ENCODE results near the gene ENDOU. TPM values are rescaled to one million over a fixed set of nuclear protein-coding genes. Genes with fewer than 3 reads are reported as not detected.

Gene ENDOU
- total RNA-seq, 1 experiment from 2014 or later: not detected

- intact Hi-C loops (cut with micrococcal nuclease): no loop called here
- TF ChIP-seq CTCF (IDR thresholded peaks at IDR 0.05; ENCODE audit: unreplicated experiment): no peak
- H3K9me3 Mint-ChIP-seq (ENCODE audit: unreplicated experiment): no peaks in the 10 kb centered on the region
- no TSS peak for BruUV-seq (replicated peaks)
- H3K4me1 Mint-ChIP-seq (ENCODE audit: insufficient read depth, unreplicated experiment): peaks cover 32% of the 10 kb centered on the region
- no peak for DNase-seq (ENCODE audit: unreplicated experiment)
- POLR2A ChIA-PET: interaction anchor here (0.9 to 3.0 kb wide), 7 partner anchors 8 to 74 kb away, joined by 3 to 22 read pairs (median 4); partner anchors contain the start of gene SLC48A1
- H3K27me3 Mint-ChIP-seq (ENCODE audit: insufficient read depth, unreplicated experiment): no peaks in the 10 kb centered on the region
- CTCF ChIA-PET: interaction anchor here (0.6 to 14.4 kb wide), 8 partner anchors 8 to 75 kb away, joined by 3 to 262 read pairs (median 8); partner anchors contain the start of gene SLC48A1
- H3K27ac Mint-ChIP-seq (ENCODE audit: low read depth, unreplicated experiment): no peak overlapping the region
- H3K4me3 Mint-ChIP-seq (ENCODE audit: unreplicated experiment): no peak overlapping the region
- peaks cover 6% of the 10 kb centered on the region for H3K36me3 Mint-ChIP-seq (ENCODE audit: insufficient read depth, unreplicated experiment)
These were observed 29.6 kb upstream of the ENDOU start for GRCh38 chr12:47754881-47755280.

DNA sequence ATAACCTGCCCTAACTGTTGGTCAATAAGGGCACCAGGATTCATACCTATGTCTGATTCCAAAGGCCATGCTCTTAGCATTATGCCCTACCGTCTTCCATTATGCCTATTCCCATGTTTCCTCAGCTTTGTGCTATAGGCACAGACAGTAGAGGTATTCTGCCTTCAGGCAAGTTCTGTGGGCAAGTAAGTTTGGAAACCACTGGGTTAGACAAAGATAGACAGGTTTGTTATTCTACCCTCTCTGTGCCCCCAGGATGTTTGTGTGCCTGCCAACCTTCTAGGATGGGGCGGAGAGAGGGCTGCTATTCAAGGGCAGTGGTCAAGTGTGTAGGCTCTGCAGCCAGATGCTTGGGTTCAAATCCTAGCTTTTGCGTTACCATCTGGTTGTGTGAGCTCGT lies 28.8 kb upstream of the ENDOU start:
- H3K4me1 Mint-ChIP-seq (ENCODE audit: insufficient read depth, unreplicated experiment): peaks cover 32% of the 10 kb centered on the region
- intact Hi-C loops (cut with micrococcal nuclease): no loop called here

DNA sequence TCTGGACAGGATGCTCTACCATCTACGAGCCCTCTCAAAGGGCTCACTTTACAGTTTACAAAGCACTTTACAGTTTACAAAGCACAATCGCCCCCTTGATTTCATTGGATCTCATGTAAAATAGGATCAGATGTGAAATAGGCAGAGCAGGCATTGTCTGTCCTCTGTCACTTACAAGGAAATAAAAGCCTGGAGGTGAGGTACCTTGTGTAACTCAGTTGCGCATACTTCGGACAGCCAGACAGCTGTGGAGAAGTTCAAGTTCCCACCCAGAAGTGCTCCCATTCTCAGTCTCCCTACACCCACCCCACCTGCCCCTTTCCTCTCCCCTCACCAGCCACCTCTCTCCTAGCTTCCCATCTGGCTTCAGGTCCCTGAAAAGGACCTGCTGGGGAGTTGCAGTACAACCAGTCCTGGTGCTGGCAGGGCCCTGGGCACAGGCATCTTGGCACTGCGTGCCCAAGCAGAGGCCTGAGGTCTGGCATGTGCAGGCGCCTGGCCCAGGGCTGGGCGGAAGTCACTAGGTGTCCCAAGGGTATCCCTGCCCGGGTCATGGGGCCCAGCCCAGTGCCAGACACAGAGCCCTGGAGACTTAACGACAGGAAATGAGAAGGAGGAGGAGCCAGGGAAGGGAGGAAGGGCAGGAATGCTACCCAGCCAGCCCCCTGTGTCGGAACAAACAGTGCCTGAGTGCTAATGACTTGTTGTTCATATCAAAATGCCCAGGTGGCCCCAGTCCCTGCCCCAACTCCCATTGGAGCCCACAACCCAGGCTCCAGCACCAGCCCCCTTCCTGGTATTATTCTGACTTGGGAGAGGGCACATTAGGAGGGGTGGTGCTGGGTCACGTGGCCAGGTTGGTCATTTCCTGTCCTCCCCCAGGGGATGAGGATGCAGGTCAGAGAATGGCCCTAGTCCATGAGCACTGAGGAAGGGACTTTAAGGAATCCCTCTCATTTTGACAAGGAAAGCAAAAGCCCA lies 28.0 kb upstream of the ENDOU start:
- no peaks in the 10 kb centered on the region for H3K27me3 Mint-ChIP-seq (ENCODE audit: insufficient read depth, unreplicated experiment)
- peaks cover 32% of the 10 kb centered on the region for H3K4me1 Mint-ChIP-seq (ENCODE audit: insufficient read depth, unreplicated experiment)
- BruUV-seq (replicated peaks): TSS peak; percentile 50
- intact Hi-C loops (cut with micrococcal nuclease): no loop called here
- H3K36me3 Mint-ChIP-seq (ENCODE audit: insufficient read depth, unreplicated experiment): peaks cover 6% of the 10 kb centered on the region
- no peaks in the 10 kb centered on the region for H3K9me3 Mint-ChIP-seq (ENCODE audit: unreplicated experiment)
- ChIA-PET POLR2A (interaction anchor here (0.6 to 4.6 kb wide), 10 partner anchors 10 to 1097 kb away, joined by 3 to 22 read pairs (median 4); partner anchors contain the start of gene SLC48A1), CTCF (interaction anchor here (0.6 to 14.4 kb wide), 7 partner anchors 10 to 86 kb away, joined by 3 to 262 read pairs (median 5); partner anchors contain the start of gene SLC48A1)
- peak overlapping the region; percentile 89 for H3K27ac Mint-ChIP-seq (ENCODE audit: low read depth, unreplicated experiment)
- no peak for TF ChIP-seq CTCF (IDR thresholded peaks at IDR 0.05; ENCODE audit: unreplicated experiment)
- DNase-seq (ENCODE audit: unreplicated experiment): peak; percentile 76
- H3K4me3 Mint-ChIP-seq (ENCODE audit: unreplicated experiment): peak overlapping the region; percentile 35

More for the DNA sequence above, 28.8 kb upstream of the ENDOU start:
- TSS peak; percentile 83 for BruUV-seq (replicated peaks)
- no peaks in the 10 kb centered on the region for H3K9me3 Mint-ChIP-seq (ENCODE audit: unreplicated experiment)
- ChIA-PET CTCF (interaction anchor here (0.7 to 14.4 kb wide), 6 partner anchors 9 to 149 kb away, joined by 3 to 262 read pairs (median 6); partner anchors contain the start of gene SLC48A1), POLR2A (interaction anchor here (0.6 to 4.6 kb wide), 9 partner anchors 9 to 1096 kb away, joined by 3 to 22 read pairs (median 4); partner anchors contain the start of gene SLC48A1)
- H3K27me3 Mint-ChIP-seq (ENCODE audit: insufficient read depth, unreplicated experiment): no peaks in the 10 kb centered on the region
- peak; percentile 88 for DNase-seq (ENCODE audit: unreplicated experiment)
- peak overlapping the region; percentile 89 for H3K27ac Mint-ChIP-seq (ENCODE audit: low read depth, unreplicated experiment)
- peaks cover 6% of the 10 kb centered on the region for H3K36me3 Mint-ChIP-seq (ENCODE audit: insufficient read depth, unreplicated experiment)
- TF ChIP-seq CTCF (IDR thresholded peaks at IDR 0.05; ENCODE audit: unreplicated experiment): no peak
- no peak overlapping the region for H3K4me3 Mint-ChIP-seq (ENCODE audit: unreplicated experiment)

DNA sequence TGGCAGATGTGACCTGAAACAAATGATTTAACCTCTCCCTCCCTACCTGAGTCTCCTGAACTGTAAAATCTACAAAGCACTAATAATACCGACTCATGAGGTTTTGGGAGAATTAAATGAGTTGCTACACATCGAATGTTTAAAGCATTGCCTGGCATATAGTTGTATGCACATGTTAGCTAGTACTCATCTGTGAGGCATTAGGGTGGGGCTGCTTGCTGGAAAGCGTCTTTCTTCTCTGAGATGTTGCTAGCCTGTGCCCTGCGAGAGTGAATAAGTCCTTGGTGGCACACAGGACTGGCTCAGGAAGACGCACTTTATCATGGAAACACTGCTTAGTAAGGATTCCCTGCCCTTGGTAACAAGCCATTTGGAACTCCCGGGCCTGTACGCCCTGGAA lies 27.3 kb upstream of the ENDOU start:
- BruUV-seq (replicated peaks): no TSS peak
- no peak for TF ChIP-seq CTCF (IDR thresholded peaks at IDR 0.05; ENCODE audit: unreplicated experiment)
- ChIA-PET CTCF (interaction anchor here (0.7 to 14.4 kb wide), 5 partner anchors 10 to 89 kb away, joined by 3 to 262 read pairs (median 4); partner anchors contain the start of gene SLC48A1), POLR2A (interaction anchor here (1.1 to 4.6 kb wide), 5 partner anchors 11 to 68 kb away, joined by 3 to 19 read pairs (median 12); partner anchors contain the start of gene SLC48A1)
- H3K36me3 Mint-ChIP-seq (ENCODE audit: insufficient read depth, unreplicated experiment): peaks cover 6% of the 10 kb centered on the region
- H3K27me3 Mint-ChIP-seq (ENCODE audit: insufficient read depth, unreplicated experiment): no peaks in the 10 kb centered on the region
- peak overlapping the region; percentile 89 for H3K27ac Mint-ChIP-seq (ENCODE audit: low read depth, unreplicated experiment)
- peaks cover 32% of the 10 kb centered on the region for H3K4me1 Mint-ChIP-seq (ENCODE audit: insufficient read depth, unreplicated experiment)
- H3K9me3 Mint-ChIP-seq (ENCODE audit: unreplicated experiment): no peaks in the 10 kb centered on the region
- DNase-seq (ENCODE audit: unreplicated experiment): peak; percentile 73
- intact Hi-C loops (cut with micrococcal nuclease): no loop called here
- peak overlapping the region; percentile 35 for H3K4me3 Mint-ChIP-seq (ENCODE audit: unreplicated experiment)
